Caco-2 (cell line): ENCODE measurements around the gene ZNRF3. TPM values are rescaled to one million over a fixed set of nuclear protein-coding genes. Genes with fewer than 3 reads are reported as not detected.
A peak's percentile ranks its signal among the peaks of the same experiment; 100 is the strongest.

Experiments used
- BruUV-seq: library from RNA; stranded (reverse); fragments of 400-500 nt; replicated peaks from 2 replicates; lab custom pipeline; 2021; lab: Mats Ljungman, UMichigan
- CTCF ChIA-PET: fragments of 300-600 bp; sonication (Branson Sonifier 250); formaldehyde crosslinking; loops from one replicate; lab custom pipeline; 2022; ENCODE audit warnings: antibody characterized with exemption; lab: Charles Lee
- POLR2A ChIA-PET: fragments of 300-600 bp; sonication (Branson Sonifier 250); formaldehyde crosslinking; loops from one replicate; lab custom pipeline; 2022; ENCODE audit warnings: antibody characterized with exemption; lab: Charles Lee
- DNase-seq, 2 experiments: peaks; one replicate each; pipeline versions ENCODE4 v3.0.0 to v3.0.0-alpha.2; 2020 to 2022
- H3K27me3 ChIP-seq: replicated peaks from 2 replicates; pipeline ENCODE4 v1.6.0; 2011; ENCODE audit warnings: low read length; ENCODE audit not compliant: control insufficient read depth, insufficient read depth
- H3K36me3 ChIP-seq: 2 replicates; pipeline ENCODE4 v1.5.1; 2011; ENCODE audit warnings: low read length; ENCODE audit not compliant: control insufficient read depth, insufficient read depth
- H3K4me1 ChIP-seq: fragments of 250-450 bp; sonication (Bioruptor Pico); 2 replicates; pipeline ENCODE4 v1.5.1; 2020; ENCODE audit warnings: mild to moderate bottlenecking
- H3K4me3 ChIP-seq: 2 replicates; pipeline ENCODE4 v1.5.1; 2011; ENCODE audit warnings: low read depth, mild to moderate bottlenecking, control low read depth, low read length
- H3K9me3 ChIP-seq: fragments of 250-450 bp; sonication (Bioruptor Pico); 2 replicates; pipeline ENCODE4 v1.5.1; 2020; ENCODE audit warnings: mild to moderate bottlenecking, moderate library complexity
- H3K27ac Mint-ChIP-seq: one replicate; pipeline ENCODE4 v1.8.0; 2022; ENCODE audit warnings: mixed read lengths; ENCODE audit not compliant: unreplicated experiment
- H3K27me3 Mint-ChIP-seq: one replicate; pipeline ENCODE4 v1.8.0; 2022; ENCODE audit warnings: mixed read lengths; ENCODE audit not compliant: insufficient read depth, unreplicated experiment
- H3K36me3 Mint-ChIP-seq: one replicate; pipeline ENCODE4 v1.8.0; 2022; ENCODE audit warnings: mild to moderate bottlenecking, mixed read lengths; ENCODE audit not compliant: insufficient read depth, unreplicated experiment
- H3K4me1 Mint-ChIP-seq: one replicate; pipeline ENCODE4 v1.8.0; 2022; ENCODE audit warnings: low read depth, mixed read lengths; ENCODE audit not compliant: unreplicated experiment
- H3K4me3 Mint-ChIP-seq: one replicate; pipeline ENCODE4 v1.8.0; 2022; ENCODE audit warnings: mild to moderate bottlenecking, moderate library complexity, mixed read lengths; ENCODE audit not compliant: unreplicated experiment
- H3K9me3 Mint-ChIP-seq: one replicate; pipeline ENCODE4 v1.8.0; 2022; ENCODE audit warnings: mixed read lengths; ENCODE audit not compliant: unreplicated experiment
- intact Hi-C: fragments of 100-400 bp; cut with micrococcal nuclease; formaldehyde crosslinking; loops from one replicate; pipeline ENCODE4 v1.10.0; 2022; ENCODE audit not compliant: unreplicated experiment
- total RNA-seq: library from RNA; stranded (reverse); gene quantifications from 2 replicates; pipeline ENCODE4 v1.2.3, GENCODE V29; 2022
- TF ChIP-seq, protein P1 (sequence below), 2 experiments: fragments of 200-600 bp in 1 of 2; IDR thresholded peaks; 1 replicate in 1 of 2; 2 replicates in 1 of 2; pipeline versions ENCODE4 v1.5.1 to v1.8.0; 2011 to 2022; ENCODE audit warnings: antibody characterized with exemption in 1 of 2, control low read depth in 1 of 2, inconsistent platforms in 1 of 2, low read depth in 1 of 2, low read length in 1 of 2, mild to moderate bottlenecking in 1 of 2, moderate library complexity in 1 of 2; ENCODE audit not compliant: insufficient read depth in 1 of 2, severe bottlenecking in 1 of 2, unreplicated experiment in 1 of 2

Gene ZNRF3
- total RNA-seq, 1 experiment from 2014 or later, result 41.1 TPM

DNA sequence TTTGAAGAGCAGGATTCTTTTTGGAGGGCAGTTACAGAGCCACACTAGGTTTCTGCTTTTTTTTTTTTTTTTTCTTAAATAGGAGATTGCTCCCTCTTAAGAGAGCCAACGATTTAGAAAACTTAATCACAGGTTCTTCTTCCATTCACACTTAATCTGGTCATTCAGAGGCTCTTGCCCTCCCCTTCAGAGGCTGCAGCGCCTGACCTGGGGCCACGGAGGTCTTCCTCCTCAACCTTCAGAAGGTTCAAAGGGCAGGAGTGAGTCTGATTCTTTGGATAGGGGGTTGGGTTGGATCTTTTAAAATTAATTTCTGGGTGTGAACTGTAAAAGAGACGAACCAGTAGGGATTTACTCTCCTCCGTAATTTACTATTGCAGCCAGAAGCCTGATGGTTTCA, 57.1 kb downstream of the ZNRF3 start:
- BruUV-seq, result no TSS peak
- H3K27me3 Mint-ChIP-seq, result no peaks in the 10 kb centered on the region
- H3K4me3 ChIP-seq, result no peak overlapping the region
- CTCF ChIA-PET, result no interaction called here
- peaks cover 56% of the 10 kb centered on the region for H3K36me3 Mint-ChIP-seq
- TF ChIP-seq, protein P1, sequence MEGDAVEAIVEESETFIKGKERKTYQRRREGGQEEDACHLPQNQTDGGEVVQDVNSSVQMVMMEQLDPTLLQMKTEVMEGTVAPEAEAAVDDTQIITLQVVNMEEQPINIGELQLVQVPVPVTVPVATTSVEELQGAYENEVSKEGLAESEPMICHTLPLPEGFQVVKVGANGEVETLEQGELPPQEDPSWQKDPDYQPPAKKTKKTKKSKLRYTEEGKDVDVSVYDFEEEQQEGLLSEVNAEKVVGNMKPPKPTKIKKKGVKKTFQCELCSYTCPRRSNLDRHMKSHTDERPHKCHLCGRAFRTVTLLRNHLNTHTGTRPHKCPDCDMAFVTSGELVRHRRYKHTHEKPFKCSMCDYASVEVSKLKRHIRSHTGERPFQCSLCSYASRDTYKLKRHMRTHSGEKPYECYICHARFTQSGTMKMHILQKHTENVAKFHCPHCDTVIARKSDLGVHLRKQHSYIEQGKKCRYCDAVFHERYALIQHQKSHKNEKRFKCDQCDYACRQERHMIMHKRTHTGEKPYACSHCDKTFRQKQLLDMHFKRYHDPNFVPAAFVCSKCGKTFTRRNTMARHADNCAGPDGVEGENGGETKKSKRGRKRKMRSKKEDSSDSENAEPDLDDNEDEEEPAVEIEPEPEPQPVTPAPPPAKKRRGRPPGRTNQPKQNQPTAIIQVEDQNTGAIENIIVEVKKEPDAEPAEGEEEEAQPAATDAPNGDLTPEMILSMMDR (IDR thresholded peaks at IDR 0.05; ENCODE audit: insufficient read depth in 1 of 2, low read depth in 1 of 2, low read length in 1 of 2, severe bottlenecking in 1 of 2, unreplicated experiment in 1 of 2), result no peak
- H3K27me3 ChIP-seq, result no peaks in the 10 kb centered on the region
- POLR2A ChIA-PET, result no interaction called here
- H3K4me1 ChIP-seq, result peaks cover 47% of the 10 kb centered on the region
- H3K27ac Mint-ChIP-seq, result no peak overlapping the region
- H3K4me1 Mint-ChIP-seq, result peaks cover 70% of the 10 kb centered on the region
- intact Hi-C loops, result no loop called here
- H3K9me3 Mint-ChIP-seq, result no peaks in the 10 kb centered on the region
- no peak overlapping the region for H3K4me3 Mint-ChIP-seq
- no peaks in the 10 kb centered on the region; the same call in none of the 2 replicates for H3K36me3 ChIP-seq
- DNase-seq, result no peak
- H3K9me3 ChIP-seq, result no peaks in the 10 kb centered on the region

DNA sequence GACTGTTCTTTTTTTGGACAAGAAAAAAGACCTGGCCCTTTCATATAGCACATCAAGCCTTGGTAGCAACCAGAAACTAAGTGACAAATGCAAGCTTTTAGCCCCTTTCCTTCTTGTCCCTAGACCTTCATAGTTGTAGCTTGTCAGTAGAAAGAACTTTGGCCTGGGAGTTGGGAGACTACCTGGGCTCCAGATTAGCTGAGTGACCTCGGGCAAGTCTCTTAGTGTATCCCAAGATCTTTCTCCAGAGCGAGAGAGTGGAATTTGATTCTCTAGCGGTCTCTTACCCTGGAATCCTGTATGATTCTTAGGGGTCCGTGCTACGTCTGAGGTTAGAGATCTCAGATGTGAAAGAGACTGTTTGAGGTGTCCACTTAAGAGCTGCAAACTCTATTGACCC, 59.0 kb downstream of the ZNRF3 start:
- CTCF ChIA-PET, result interaction anchor here (1.6 to 1.7 kb wide), 2 partner anchors 10 to 99 kb away, joined by 4 to 5 read pairs; no protein-coding TSS in a partner anchor

DNA sequence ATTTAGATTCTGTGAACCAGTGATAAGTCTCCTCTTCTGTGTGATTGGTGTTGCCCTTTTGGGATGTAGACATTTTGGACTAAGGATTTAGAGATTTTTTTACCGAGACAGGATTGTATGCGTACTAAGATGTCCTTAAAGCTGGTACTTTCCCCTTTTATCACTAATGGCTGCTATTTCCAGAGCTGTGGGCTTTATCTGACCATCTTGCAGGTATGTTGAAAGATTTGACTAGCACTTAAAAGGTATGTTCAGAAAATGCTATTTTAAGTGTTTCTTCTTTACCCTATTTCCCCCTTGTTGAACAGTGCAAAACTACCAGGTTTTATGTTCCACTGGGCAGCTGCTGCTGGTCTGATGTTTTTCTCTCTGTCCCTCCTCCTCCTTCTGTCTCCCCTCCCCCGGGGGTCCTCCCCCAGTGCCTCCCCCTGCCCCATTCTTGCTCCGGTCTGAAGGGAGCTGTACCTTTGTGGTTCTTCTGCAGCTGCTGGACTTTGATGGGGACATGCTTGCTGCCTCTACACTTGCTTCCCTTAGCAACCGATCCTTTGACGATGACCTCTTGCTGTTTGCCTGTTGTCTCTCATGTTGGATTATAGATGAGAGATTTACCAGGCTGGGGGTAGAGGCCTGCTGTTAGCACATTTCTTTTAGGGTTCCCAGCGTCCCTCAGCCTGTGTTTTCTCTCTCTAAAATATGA, 59.6 kb downstream of the ZNRF3 start:
- H3K4me3 ChIP-seq, result no peak overlapping the region
- Mint-ChIP-seq H3K27ac (peak overlapping the region; percentile 65), H3K4me1 (peaks cover 48% of the 10 kb centered on the region), H3K9me3 (peaks cover 10% of the 10 kb centered on the region), H3K36me3 (peaks cover 51% of the 10 kb centered on the region), H3K27me3 (no peaks in the 10 kb centered on the region), H3K4me3 (no peak overlapping the region)
- no peak for DNase-seq
- CTCF ChIA-PET, result interaction anchor here (0.6 to 1.7 kb wide), 5 partner anchors 9 to 799 kb away, joined by 3 to 5 read pairs (median 4); no protein-coding TSS in a partner anchor
- POLR2A ChIA-PET, result interaction anchor here (0.5 kb wide), 1 partner anchor 60 kb away, joined by 6 read pairs; the partner anchor contains the start of gene ZNRF3
- no peaks in the 10 kb centered on the region for H3K27me3 ChIP-seq
- H3K9me3 ChIP-seq, result peaks cover 16% of the 10 kb centered on the region
- H3K36me3 ChIP-seq, result peaks cover 1% of the 10 kb centered on the region; the same call in 1 of the 2 replicates
- intact Hi-C loops, result no loop called here
- peaks cover 42% of the 10 kb centered on the region for H3K4me1 ChIP-seq
- BruUV-seq, result no TSS peak
- TF ChIP-seq, protein P1 (IDR thresholded peaks at IDR 0.05; ENCODE audit: insufficient read depth in 1 of 2, low read depth in 1 of 2, low read length in 1 of 2, severe bottlenecking in 1 of 2, unreplicated experiment in 1 of 2), result no peak

More for the DNA sequence above, 59.0 kb downstream of the ZNRF3 start:
- peaks cover 10% of the 10 kb centered on the region for H3K9me3 Mint-ChIP-seq
- peaks cover 56% of the 10 kb centered on the region for H3K36me3 Mint-ChIP-seq
- POLR2A ChIA-PET, result interaction anchor here (0.5 to 0.7 kb wide), 2 partner anchors 11 to 59 kb away, joined by 3 to 6 read pairs; partner anchors contain the start of gene ZNRF3
- Histone ChIP-seq H3K9me3 (peaks cover 13% of the 10 kb centered on the region), H3K4me3 (no peak overlapping the region), H3K4me1 (peaks cover 46% of the 10 kb centered on the region), H3K27me3 (no peaks in the 10 kb centered on the region), H3K36me3 (peaks cover 1% of the 10 kb centered on the region; the same call in 1 of the 2 replicates)
- H3K27ac Mint-ChIP-seq, result no peak overlapping the region
- H3K4me1 Mint-ChIP-seq, result peaks cover 54% of the 10 kb centered on the region
- no peak overlapping the region for H3K4me3 Mint-ChIP-seq
- no TSS peak for BruUV-seq
- TF ChIP-seq, protein P1 (IDR thresholded peaks at IDR 0.05; ENCODE audit: insufficient read depth in 1 of 2, low read depth in 1 of 2, low read length in 1 of 2, severe bottlenecking in 1 of 2, unreplicated experiment in 1 of 2), result no peak
- DNase-seq, result no peak
- H3K27me3 Mint-ChIP-seq, result no peaks in the 10 kb centered on the region
- intact Hi-C loops, result no loop called here
